Colonic mucosa (tissue), 4 donors: ENCODE data around the gene ATP4A. TPM values are rescaled to one million over a fixed set of nuclear protein-coding genes. Genes with fewer than 3 reads are reported as not detected.

Experiments used
- DNase-seq: peaks from one replicate; pipeline ENCODE4 v3.0.0-alpha.2; 2020
- H3K27ac ChIP-seq: fragments of 200-600 bp; one replicate; pipeline ENCODE4 v1.8.0; 2021
- H3K27me3 ChIP-seq: fragments of 200-600 bp; one replicate; pipeline ENCODE4 v1.8.0; 2021
- H3K36me3 ChIP-seq: fragments of 200-600 bp; one replicate; pipeline ENCODE4 v1.8.0; 2021
- H3K4me1 ChIP-seq: fragments of 200-600 bp; one replicate; pipeline ENCODE4 v1.8.0; 2021; ENCODE audit warnings: mild to moderate bottlenecking
- H3K4me3 ChIP-seq: fragments of 200-600 bp; one replicate; pipeline ENCODE4 v1.8.0; 2021
- H3K9ac ChIP-seq, 2 donors: one replicate each; pipeline ENCODE4 v1.7.0; 2013; ENCODE audit warnings: control low read depth in 2 of 2, low read depth in 2 of 2, low read length in 2 of 2
- H3K9me3 ChIP-seq: fragments of 200-600 bp; one replicate; pipeline ENCODE4 v1.8.0; 2021
- intact Hi-C: fragments of 100-400 bp; cut with DNase I; formaldehyde crosslinking; loops from one replicate; pipeline ENCODE4 v1.14.1; 2022
- total RNA-seq, 2 donors: library from RNA; stranded (reverse); fragmentation: NEBNext Ultra II Directional in 1 of 2; extraction: Animal tissue kit (Norgen Biotek cat#: 25700) in 1 of 2; gene quantifications; one replicate each; pipeline ENCODE4 v1.2.1, GENCODE V29; 2021
- TF ChIP-seq, protein P1 (sequence below): fragments of 200-600 bp; IDR thresholded peaks from one replicate; pipeline ENCODE4 v1.8.0; 2022; ENCODE audit warnings: antibody characterized with exemption, mild to moderate bottlenecking
- donor health status: healthy.
- donor health status: DM: no; HTN: no; CAD: no.
- donor health status: DM: no; HTN: no; CAD: no.

Gene ATP4A
- total RNA-seq, 2 donors from 2014 or later = not detected

DNA sequence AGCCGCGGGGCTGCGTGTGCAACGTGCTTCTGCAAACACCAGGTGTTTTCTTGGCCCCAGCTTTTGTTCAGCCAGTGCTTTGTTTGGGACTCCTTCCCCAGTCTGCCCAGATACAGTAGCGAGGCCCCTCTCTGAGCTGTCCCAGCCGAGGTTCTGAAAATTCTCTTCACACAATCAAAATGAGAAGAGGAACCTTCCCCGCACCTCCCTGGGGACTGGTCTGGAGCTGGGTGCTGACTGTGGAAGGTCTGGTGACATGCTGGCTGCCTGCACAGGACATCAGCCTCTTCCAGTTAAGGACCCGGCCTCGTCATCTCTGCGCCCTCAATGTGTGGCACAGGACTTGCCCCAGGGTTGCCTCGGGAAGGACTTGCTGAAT lies 4.2 kb downstream of the ATP4A start:
- no peak for DNase-seq

DNA sequence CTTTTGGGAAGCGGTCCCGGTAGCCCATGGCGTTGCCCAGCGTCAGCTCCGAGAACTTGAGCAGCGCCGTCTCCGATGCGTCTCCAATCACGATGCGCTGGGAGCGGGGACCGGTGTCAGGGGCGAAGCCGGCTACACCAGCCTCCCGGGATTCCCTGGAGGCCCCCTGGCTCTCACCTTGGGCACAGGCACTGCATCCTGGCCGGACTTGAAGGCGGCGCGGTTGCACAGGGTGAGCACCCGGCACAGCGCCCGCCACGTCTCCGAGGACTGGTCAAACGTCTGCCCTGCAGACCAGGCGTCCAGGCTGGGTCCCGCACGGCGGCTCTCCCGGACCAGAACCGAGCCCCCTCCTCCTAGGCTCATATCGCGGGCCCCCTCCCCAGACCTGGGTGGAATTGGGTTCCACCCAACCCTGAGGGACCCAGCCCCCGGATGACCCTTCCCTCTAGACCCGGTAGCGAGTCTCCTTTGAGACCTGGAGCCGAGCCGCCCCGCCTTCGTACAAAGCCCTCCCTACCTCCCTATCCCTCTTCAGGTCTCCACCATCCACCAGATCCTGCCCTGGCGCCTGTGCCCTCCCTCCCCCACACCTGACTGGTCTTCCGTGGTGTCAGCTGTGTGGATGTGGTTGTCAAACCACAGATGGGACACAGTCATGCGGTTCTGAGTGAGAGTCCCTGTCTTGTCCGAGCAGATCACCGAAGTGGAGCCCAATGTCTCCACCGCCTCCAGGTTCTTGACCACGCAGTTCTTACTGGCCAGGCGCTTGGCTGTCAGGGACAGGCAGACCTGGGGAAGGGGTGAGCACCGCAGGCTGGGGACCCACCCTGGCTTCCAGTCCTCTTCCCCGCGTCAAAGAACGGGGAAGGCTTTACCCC lies 4.8 kb downstream of the ATP4A start:
- peaks cover 13% of the 10 kb centered on the region for H3K27me3 ChIP-seq
- H3K27ac ChIP-seq = no peak overlapping the region
- H3K9ac ChIP-seq = no peak overlapping the region
- H3K4me3 ChIP-seq = no peak overlapping the region
- no peaks in the 10 kb centered on the region for H3K36me3 ChIP-seq
- DNase-seq = no peak
- no peaks in the 10 kb centered on the region for H3K9me3 ChIP-seq
- TF ChIP-seq, protein P1, sequence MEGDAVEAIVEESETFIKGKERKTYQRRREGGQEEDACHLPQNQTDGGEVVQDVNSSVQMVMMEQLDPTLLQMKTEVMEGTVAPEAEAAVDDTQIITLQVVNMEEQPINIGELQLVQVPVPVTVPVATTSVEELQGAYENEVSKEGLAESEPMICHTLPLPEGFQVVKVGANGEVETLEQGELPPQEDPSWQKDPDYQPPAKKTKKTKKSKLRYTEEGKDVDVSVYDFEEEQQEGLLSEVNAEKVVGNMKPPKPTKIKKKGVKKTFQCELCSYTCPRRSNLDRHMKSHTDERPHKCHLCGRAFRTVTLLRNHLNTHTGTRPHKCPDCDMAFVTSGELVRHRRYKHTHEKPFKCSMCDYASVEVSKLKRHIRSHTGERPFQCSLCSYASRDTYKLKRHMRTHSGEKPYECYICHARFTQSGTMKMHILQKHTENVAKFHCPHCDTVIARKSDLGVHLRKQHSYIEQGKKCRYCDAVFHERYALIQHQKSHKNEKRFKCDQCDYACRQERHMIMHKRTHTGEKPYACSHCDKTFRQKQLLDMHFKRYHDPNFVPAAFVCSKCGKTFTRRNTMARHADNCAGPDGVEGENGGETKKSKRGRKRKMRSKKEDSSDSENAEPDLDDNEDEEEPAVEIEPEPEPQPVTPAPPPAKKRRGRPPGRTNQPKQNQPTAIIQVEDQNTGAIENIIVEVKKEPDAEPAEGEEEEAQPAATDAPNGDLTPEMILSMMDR = no peak
- intact Hi-C loops = no loop called here
- peaks cover 3% of the 10 kb centered on the region for H3K4me1 ChIP-seq

More for the DNA sequence above, 4.2 kb downstream of the ATP4A start:
- TF ChIP-seq, protein P1 = no peak
- Histone ChIP-seq H3K27ac (no peak overlapping the region), H3K36me3 (no peaks in the 10 kb centered on the region), H3K9me3 (no peaks in the 10 kb centered on the region), H3K27me3 (peaks cover 13% of the 10 kb centered on the region), H3K4me1 (peaks cover 3% of the 10 kb centered on the region), H3K4me3 (no peak overlapping the region), H3K9ac (no peak overlapping the region)
- intact Hi-C loops = no loop called here

DNA sequence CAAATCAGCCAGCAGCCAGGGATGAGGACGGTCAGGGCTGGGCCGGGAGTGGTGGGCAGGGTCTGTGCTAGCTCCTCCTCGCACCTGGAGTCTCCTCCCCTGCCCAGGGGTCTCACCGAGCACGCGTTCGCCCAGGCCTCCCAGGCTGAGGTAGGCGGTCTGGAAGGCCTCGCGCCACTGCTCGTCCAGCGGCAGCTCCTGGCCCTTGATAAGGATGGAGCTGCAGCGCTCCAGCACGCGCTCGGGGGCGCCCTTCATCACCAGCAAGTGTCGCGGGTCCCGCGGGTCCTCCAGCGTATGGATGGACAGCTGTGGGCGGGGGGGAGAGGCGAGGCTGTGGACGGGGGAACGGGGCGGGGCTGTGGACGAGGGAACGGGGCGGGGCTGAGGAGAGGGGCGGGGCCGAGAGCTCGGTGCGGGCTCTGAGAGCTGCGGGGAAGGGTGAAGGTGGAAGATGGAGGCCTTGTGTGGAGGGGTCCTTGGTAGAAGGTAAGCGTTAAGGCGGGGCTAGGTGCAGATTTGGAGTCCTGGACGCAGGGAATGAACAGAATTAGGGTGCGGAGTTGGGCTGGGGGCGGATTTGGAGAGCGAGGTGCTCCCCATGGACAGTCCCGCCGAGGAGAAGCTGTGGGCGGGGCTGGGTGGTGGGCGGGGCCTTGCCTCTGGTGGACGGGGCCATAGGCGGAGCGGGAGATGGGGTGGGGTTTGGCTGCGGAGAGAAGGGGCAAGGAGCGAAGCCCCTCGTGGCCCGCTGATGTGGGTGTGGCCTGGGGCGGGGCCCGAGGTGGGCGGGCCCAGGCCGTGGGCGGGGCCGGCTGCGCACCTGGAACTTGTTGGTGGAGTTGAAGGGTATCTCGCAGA lies 5.7 kb downstream of the ATP4A start:
- H3K4me1 ChIP-seq = peaks cover 3% of the 10 kb centered on the region
- no peak overlapping the region for H3K9ac ChIP-seq
- peak; percentile 75 for DNase-seq
- H3K36me3 ChIP-seq = no peaks in the 10 kb centered on the region
- H3K4me3 ChIP-seq = no peak overlapping the region
- TF ChIP-seq, protein P1 = no peak
- H3K27ac ChIP-seq = no peak overlapping the region
- intact Hi-C loops = no loop called here
- H3K27me3 ChIP-seq = peaks cover 13% of the 10 kb centered on the region
- H3K9me3 ChIP-seq = no peaks in the 10 kb centered on the region

DNA sequence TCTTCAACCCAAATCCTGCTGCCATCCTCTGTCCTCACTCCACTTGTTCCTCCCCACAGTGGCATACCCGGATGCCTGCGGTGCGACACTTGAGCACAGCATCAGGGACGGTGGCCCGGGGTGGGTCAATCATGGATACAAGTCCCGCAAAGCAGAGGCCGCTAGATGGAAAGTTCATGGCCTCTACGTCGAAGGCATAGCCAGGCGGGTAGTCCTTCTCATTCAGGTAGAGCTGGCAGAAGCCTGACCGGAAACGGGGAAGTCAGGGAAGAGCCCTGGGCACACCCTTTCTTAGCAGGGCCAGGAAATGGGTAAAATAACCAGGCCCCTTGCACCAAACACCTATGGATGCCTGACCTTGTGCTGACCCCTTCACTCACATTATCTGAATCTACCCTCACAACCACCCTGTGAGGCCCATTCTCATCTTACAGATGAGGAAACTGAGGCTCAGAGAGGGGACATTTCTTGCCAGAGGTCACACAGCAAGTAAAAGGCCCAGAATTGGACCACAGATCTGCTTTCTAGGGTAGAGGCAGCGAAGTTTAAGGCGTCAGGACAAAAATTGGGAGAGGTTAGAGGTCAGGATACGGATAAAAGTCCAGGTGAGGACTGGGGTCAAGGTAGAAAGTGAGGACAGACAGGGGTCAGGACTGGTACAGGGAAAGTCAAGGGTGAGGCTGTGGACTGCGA lies 6.5 kb downstream of the ATP4A start:
- H3K4me3 ChIP-seq = no peak overlapping the region
- H3K27ac ChIP-seq = no peak overlapping the region
- TF ChIP-seq, protein P1 = no peak
- intact Hi-C loops = no loop called here
- peaks cover 3% of the 10 kb centered on the region for H3K4me1 ChIP-seq
- no peak for DNase-seq
- peaks cover 13% of the 10 kb centered on the region for H3K27me3 ChIP-seq
- no peak overlapping the region for H3K9ac ChIP-seq
- no peaks in the 10 kb centered on the region for H3K9me3 ChIP-seq
- no peaks in the 10 kb centered on the region for H3K36me3 ChIP-seq

DNA sequence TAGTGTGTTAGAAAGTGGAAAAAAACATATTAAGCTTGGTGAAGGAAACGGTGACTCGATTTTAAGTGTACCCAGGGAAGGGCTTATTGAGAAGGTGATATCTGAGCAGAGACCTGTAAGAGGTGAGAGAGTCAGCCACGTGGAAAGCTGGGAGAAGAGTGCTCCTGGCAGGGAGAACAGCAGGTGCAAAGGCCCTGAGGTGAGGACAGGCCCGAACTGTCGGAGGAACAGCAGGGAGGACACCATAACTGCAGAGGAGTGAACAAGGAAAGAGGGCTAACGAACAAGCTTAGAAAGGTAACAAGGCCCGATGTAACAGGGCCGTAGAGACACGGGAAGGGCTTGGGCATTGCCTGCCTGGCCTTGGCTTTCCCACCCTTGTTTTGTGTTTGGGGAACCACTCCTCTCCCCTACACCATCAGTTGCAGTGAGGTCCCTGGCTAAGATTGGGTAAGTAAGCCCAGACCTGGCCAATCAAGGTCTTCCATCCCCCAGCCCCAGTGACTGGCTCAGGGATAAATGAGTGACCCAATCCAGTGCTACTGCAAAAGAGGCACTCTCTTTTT lies 7.3 kb downstream of the ATP4A start:
- Histone ChIP-seq H3K4me3 (no peak overlapping the region), H3K9ac (no peak overlapping the region), H3K36me3 (no peaks in the 10 kb centered on the region), H3K4me1 (peaks cover 3% of the 10 kb centered on the region), H3K9me3 (no peaks in the 10 kb centered on the region), H3K27ac (no peak overlapping the region), H3K27me3 (peaks cover 13% of the 10 kb centered on the region)
- TF ChIP-seq, protein P1 = no peak
- no peak for DNase-seq
- intact Hi-C loops = no loop called here
